Vagina (tissue), 2 donors: ENCODE results near the gene FAM83B.

Source experiments
- POLR2A ChIP-seq, 2 donors: fragments of 450-650 bp; IDR thresholded peaks; one replicate each; pipeline ENCODE4 v1.6.1; 2017; ENCODE audit warnings: antibody characterized with exemption in 2 of 2, mild to moderate bottlenecking in 2 of 2, moderate library complexity in 2 of 2
- TF ChIP-seq, protein P1 (sequence below), 3 experiments: fragments of 450-650 bp in 2 of 3; fragments of 200-600 bp in 1 of 3; sonication (generic) in 1 of 3; IDR thresholded peaks; one replicate each; pipeline ENCODE4 v1.5.1; 2017 to 2019; ENCODE audit warnings: antibody characterized with exemption in 3 of 3, mild to moderate bottlenecking in 2 of 3, moderate library complexity in 2 of 3

- TF ChIP-seq, protein P1, sequence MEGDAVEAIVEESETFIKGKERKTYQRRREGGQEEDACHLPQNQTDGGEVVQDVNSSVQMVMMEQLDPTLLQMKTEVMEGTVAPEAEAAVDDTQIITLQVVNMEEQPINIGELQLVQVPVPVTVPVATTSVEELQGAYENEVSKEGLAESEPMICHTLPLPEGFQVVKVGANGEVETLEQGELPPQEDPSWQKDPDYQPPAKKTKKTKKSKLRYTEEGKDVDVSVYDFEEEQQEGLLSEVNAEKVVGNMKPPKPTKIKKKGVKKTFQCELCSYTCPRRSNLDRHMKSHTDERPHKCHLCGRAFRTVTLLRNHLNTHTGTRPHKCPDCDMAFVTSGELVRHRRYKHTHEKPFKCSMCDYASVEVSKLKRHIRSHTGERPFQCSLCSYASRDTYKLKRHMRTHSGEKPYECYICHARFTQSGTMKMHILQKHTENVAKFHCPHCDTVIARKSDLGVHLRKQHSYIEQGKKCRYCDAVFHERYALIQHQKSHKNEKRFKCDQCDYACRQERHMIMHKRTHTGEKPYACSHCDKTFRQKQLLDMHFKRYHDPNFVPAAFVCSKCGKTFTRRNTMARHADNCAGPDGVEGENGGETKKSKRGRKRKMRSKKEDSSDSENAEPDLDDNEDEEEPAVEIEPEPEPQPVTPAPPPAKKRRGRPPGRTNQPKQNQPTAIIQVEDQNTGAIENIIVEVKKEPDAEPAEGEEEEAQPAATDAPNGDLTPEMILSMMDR (IDR thresholded peaks at IDR 0.05) = no peak
- TF ChIP-seq POLR2A (IDR thresholded peaks at IDR 0.05) = no peak
These were observed 30.3 kb downstream of the FAM83B start for GRCh38 chr6:54876871-54877270.
